ENCODE data around the gene SPAG5. TPM values are rescaled to one million over a fixed set of nuclear protein-coding genes. Genes with fewer than 3 reads are reported as not detected.

The SPAG5 gene
- total RNA-seq, 1 donor = 4.3 TPM

DNA sequence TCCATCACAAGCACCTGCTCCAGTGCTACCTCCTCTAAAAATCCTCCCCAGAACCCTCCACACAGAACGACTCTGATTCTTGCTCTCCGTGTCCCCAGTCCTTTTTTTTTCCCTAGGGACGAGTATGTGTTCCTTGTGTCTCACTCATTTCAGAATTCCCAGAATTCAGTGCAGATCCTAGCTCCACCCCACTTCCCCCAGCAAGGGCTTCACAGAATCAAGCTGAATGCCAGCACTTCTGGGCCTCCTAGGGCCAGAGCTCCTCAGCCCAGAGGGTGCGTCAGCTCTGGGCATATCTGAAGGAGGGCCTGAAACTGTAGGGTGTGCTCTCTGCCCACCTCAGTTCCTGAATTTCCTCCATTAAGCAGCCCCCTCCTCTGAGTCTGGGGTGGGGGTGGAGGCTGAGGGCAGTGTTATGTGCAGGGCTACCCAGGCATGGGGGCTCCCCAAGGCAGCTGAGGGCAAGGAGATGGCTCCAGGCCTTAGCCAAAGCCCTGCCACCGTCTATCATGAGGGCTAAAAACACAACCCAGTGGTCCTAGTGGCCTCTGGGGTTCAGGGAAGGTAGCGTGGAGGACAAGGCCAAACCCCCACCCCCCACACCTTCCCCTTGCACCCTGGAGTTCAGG, 52.9 kb downstream of the SPAG5 start:
- Histone ChIP-seq H3K27me3 (ENCODE audit: insufficient read depth, low read length) (no peaks in the 10 kb centered on the region), H3K9me3 (ENCODE audit: low read depth, low read length) (no peaks in the 10 kb centered on the region), H4K20me1 (ENCODE audit: insufficient read depth, low read length) (peaks cover 29% of the 10 kb centered on the region), H3K4me2 (ENCODE audit: insufficient read depth, low read length) (no peak overlapping the region), H3K79me2 (ENCODE audit: insufficient read depth, low read length) (peaks cover 9% of the 10 kb centered on the region), H3K4me3 (ENCODE audit: insufficient read depth, low read length) (no peak overlapping the region), H2AFZ (ENCODE audit: low read length) (no peak overlapping the region), H3K4me1 (ENCODE audit: insufficient read depth, low read length) (no peaks in the 10 kb centered on the region), H3K27ac (ENCODE audit: low read depth, low read length) (no peak overlapping the region), H3K36me3 (ENCODE audit: insufficient read depth, low read length) (peaks cover 11% of the 10 kb centered on the region)
- DNase-seq (ENCODE audit: insufficient read length, low spot score, missing footprints) = peak; percentile 68
- TF ChIP-seq CTCF (IDR thresholded peaks at IDR 0.05; ENCODE audit: extremely low read depth, low read depth, low read length) = no peak

DNA sequence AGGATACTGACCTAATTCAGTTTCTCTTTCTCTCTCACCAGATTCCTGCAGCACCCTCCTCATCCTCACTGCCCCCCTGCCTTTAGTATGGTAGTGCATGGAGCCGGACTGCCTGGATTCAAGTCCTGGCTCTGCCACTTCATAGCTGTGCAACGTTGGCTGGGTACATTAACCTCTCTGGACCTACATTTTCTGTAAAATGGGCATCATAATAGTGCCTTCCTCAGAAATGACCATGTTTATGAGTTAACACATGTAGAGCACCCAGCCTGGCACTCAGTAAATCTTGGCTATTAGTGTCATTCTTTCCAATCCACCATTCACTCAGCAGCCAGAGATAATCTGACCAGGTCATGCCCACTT, 53.7 kb downstream of the SPAG5 start:
- Histone ChIP-seq H3K9me3 (ENCODE audit: low read depth, low read length) (no peaks in the 10 kb centered on the region), H3K27me3 (ENCODE audit: insufficient read depth, low read length) (no peaks in the 10 kb centered on the region), H3K4me3 (ENCODE audit: insufficient read depth, low read length) (no peak overlapping the region), H2AFZ (ENCODE audit: low read length) (no peak overlapping the region), H3K4me1 (ENCODE audit: insufficient read depth, low read length) (no peaks in the 10 kb centered on the region), H3K27ac (ENCODE audit: low read depth, low read length) (no peak overlapping the region), H3K4me2 (ENCODE audit: insufficient read depth, low read length) (no peak overlapping the region), H3K36me3 (ENCODE audit: insufficient read depth, low read length) (peaks cover 11% of the 10 kb centered on the region), H4K20me1 (ENCODE audit: insufficient read depth, low read length) (peaks cover 21% of the 10 kb centered on the region), H3K79me2 (ENCODE audit: insufficient read depth, low read length) (peaks cover 6% of the 10 kb centered on the region)
- TF ChIP-seq CTCF (IDR thresholded peaks at IDR 0.05; ENCODE audit: extremely low read depth, low read depth, low read length) = no peak
- no peak for DNase-seq (ENCODE audit: insufficient read length, low spot score, missing footprints)

- no peak overlapping the region for H2AFZ ChIP-seq (ENCODE audit: low read length)
- no peak for TF ChIP-seq CTCF (IDR thresholded peaks at IDR 0.05; ENCODE audit: extremely low read depth, low read depth, low read length)
- no peaks in the 10 kb centered on the region for H3K4me1 ChIP-seq (ENCODE audit: insufficient read depth, low read length)
- peaks cover 11% of the 10 kb centered on the region for H3K36me3 ChIP-seq (ENCODE audit: insufficient read depth, low read length)
- no peak overlapping the region for H3K4me2 ChIP-seq (ENCODE audit: insufficient read depth, low read length)
- H4K20me1 ChIP-seq (ENCODE audit: insufficient read depth, low read length) = peaks cover 18% of the 10 kb centered on the region
- peaks cover 5% of the 10 kb centered on the region for H3K79me2 ChIP-seq (ENCODE audit: insufficient read depth, low read length)
- H3K9me3 ChIP-seq (ENCODE audit: low read depth, low read length) = no peaks in the 10 kb centered on the region
- H3K4me3 ChIP-seq (ENCODE audit: insufficient read depth, low read length) = no peak overlapping the region
- no peaks in the 10 kb centered on the region for H3K27me3 ChIP-seq (ENCODE audit: insufficient read depth, low read length)
- no peak overlapping the region for H3K27ac ChIP-seq (ENCODE audit: low read depth, low read length)
- DNase-seq (ENCODE audit: insufficient read length, low spot score, missing footprints) = no peak
Measured at GRCh38 chr17:28544402-28545140, 54.3 kb downstream of the SPAG5 start.

DNA sequence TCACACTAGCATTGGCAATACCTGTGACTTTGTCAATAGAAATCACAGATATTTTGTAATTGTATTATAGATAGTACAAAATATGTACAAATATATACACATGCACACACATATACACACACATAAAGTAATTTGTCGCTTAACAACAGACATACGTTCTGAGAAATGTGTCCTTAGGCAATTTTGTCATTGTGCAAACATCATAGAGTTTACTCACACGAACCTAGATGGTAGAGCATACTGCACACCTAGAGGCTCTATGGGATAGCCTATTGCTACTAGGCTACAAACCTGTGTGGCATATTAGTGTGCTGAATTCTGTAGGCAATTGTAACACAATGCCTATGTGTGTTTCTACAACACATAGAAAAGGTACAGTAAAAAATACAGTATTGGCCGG, 57.4 kb downstream of the SPAG5 start:
- no peaks in the 10 kb centered on the region for H3K79me2 ChIP-seq (ENCODE audit: insufficient read depth, low read length)
- H3K27ac ChIP-seq (ENCODE audit: low read depth, low read length) = no peak overlapping the region
- H3K4me1 ChIP-seq (ENCODE audit: insufficient read depth, low read length) = no peaks in the 10 kb centered on the region
- no peaks in the 10 kb centered on the region for H4K20me1 ChIP-seq (ENCODE audit: insufficient read depth, low read length)
- H3K4me3 ChIP-seq (ENCODE audit: insufficient read depth, low read length) = no peak overlapping the region
- no peaks in the 10 kb centered on the region for H3K27me3 ChIP-seq (ENCODE audit: insufficient read depth, low read length)
- no peak overlapping the region for H3K4me2 ChIP-seq (ENCODE audit: insufficient read depth, low read length)
- no peaks in the 10 kb centered on the region for H3K9me3 ChIP-seq (ENCODE audit: low read depth, low read length)
- DNase-seq (ENCODE audit: insufficient read length, low spot score, missing footprints) = no peak
- no peaks in the 10 kb centered on the region for H3K36me3 ChIP-seq (ENCODE audit: insufficient read depth, low read length)
- H2AFZ ChIP-seq (ENCODE audit: low read length) = no peak overlapping the region
- TF ChIP-seq CTCF (IDR thresholded peaks at IDR 0.05; ENCODE audit: extremely low read depth, low read depth, low read length) = no peak
